HepG2 (cell line): ENCODE data around the gene JDP2. TPM values are rescaled to one million over a fixed set of nuclear protein-coding genes. Genes with fewer than 3 reads are reported as not detected.

Experiments used
- HCFC1 ChIP-seq: fragments of 150-350 bp; IDR thresholded peaks from 2 replicates; pipeline ENCODE4 v1.6.1; 2014; ENCODE audit warnings: low read depth, low read length
- JUNB ChIP-seq: sonication (generic); formaldehyde crosslinking; IDR thresholded peaks from 2 replicates; pipeline ENCODE4 v1.8.0; 2022; ENCODE audit warnings: missing genetic modification reagents, mild to moderate bottlenecking, borderline replicate concordance
- MAFF ChIP-seq: IDR thresholded peaks from 2 replicates; pipeline ENCODE4 v1.6.1; 2011; ENCODE audit warnings: low read depth, low read length, improper control_type of control experiment
- PAX8 ChIP-seq: sonication (generic); formaldehyde crosslinking; IDR thresholded peaks from 2 replicates; pipeline ENCODE4 v1.8.0; 2022; ENCODE audit warnings: mild to moderate bottlenecking, missing genetic modification reagents, borderline replicate concordance
- PHB2 ChIP-seq: fragments of 450-650 bp; IDR thresholded peaks from 2 replicates; pipeline ENCODE4 v1.6.1; 2018; ENCODE audit not compliant: partially characterized antibody
- SNRNP70 ChIP-seq: fragments of 200-400 bp; formaldehyde crosslinking; IDR thresholded peaks from 2 replicates; pipeline ENCODE4 v1.6.1; 2017; ENCODE audit warnings: mild to moderate bottlenecking, low read depth, low read length, moderate library complexity
- U2AF1 ChIP-seq: fragments of 200-400 bp; formaldehyde crosslinking; optimal IDR thresholded peaks from 2 replicates; pipeline ENCODE3; 2017; ENCODE audit warnings: mild to moderate bottlenecking, low read depth, low read length
- ZFP82 ChIP-seq: sonication (generic); formaldehyde crosslinking; IDR thresholded peaks from 2 replicates; pipeline ENCODE4 v1.5.1; 2020; ENCODE audit warnings: mild to moderate bottlenecking, missing genetic modification reagents, borderline replicate concordance
- ZNF205 ChIP-seq: IDR thresholded peaks from 2 replicates; pipeline ENCODE4 v1.6.1; 2018; ENCODE audit warnings: missing biosample characterization, missing genetic modification reagents
- ZNF331 ChIP-seq: sonication (generic); formaldehyde crosslinking; IDR thresholded peaks from 2 replicates; pipeline ENCODE4 v1.4.0; 2020; ENCODE audit warnings: missing genetic modification reagents
- polyA plus RNA-seq, 8 experiments: library from polyadenylated mRNA; depleted of rRNA in 3 of 8; stranded (reverse) in 7 of 8; unstranded in 1 of 8; fragments of >200 nt; fragmentation: Illumina TruSeq in 4 of 8; extraction: Trizol in 4 of 8; gene quantifications; 2 replicates each; pipeline versions ENCODE4 v1.2.1 to v1.2.3, GENCODE V29; 2011 to 2016; ENCODE audit warnings: low read depth in 4 of 8, missing spikeins in 1 of 8, mixed read lengths in 1 of 8; ENCODE audit not compliant: insufficient read depth in 1 of 8
- total RNA-seq, 5 experiments: library from RNA; depleted of rRNA; stranded (reverse); fragments of >200 nt; fragmentation: Illumina TruSeq; extraction: Trizol; gene quantifications; 2 replicates each; pipeline ENCODE4 v1.2.3, GENCODE V29; 2016; ENCODE audit warnings: low read depth in 1 of 5
- TF ChIP-seq, protein P1 (sequence below): sonication (generic); formaldehyde crosslinking; IDR thresholded peaks from 2 replicates; pipeline ENCODE4 v1.4.0; 2020; ENCODE audit warnings: missing genetic modification reagents, borderline replicate concordance
- TF ChIP-seq, protein P2 (sequence below): sonication (generic); formaldehyde crosslinking; IDR thresholded peaks from 2 replicates; pipeline ENCODE4 v1.8.0; 2023; ENCODE audit warnings: mild to moderate bottlenecking, missing genetic modification reagents
- TF ChIP-seq, protein P3 (sequence below): sonication (generic); formaldehyde crosslinking; IDR thresholded peaks from 2 replicates; pipeline ENCODE4 v1.5.0; 2020; ENCODE audit warnings: mild to moderate bottlenecking, low read depth, missing genetic modification reagents, borderline replicate concordance
- TF ChIP-seq, protein P4 (sequence below): sonication (generic); formaldehyde crosslinking; IDR thresholded peaks from 2 replicates; pipeline ENCODE4 v1.4.0; 2020; ENCODE audit warnings: mild to moderate bottlenecking, missing genetic modification reagents, borderline replicate concordance
- TF ChIP-seq, protein P5 (sequence below): sonication (generic); formaldehyde crosslinking; IDR thresholded peaks from 2 replicates; pipeline ENCODE4 v1.9.0; 2022; ENCODE audit warnings: missing genetic modification reagents, mild to moderate bottlenecking, borderline replicate concordance
- TF ChIP-seq, protein P6 (sequence below): sonication (generic); formaldehyde crosslinking; IDR thresholded peaks from 2 replicates; pipeline ENCODE4 v1.8.0; 2022; ENCODE audit warnings: low read depth, missing genetic modification reagents

JDP2 gene
- total and polyA plus RNA-seq, 2 of the 13 experiments (the other 11 are each of a cell fraction or from before 2014, with no cell fraction given), result 8.0 to 8.9 TPM

DNA sequence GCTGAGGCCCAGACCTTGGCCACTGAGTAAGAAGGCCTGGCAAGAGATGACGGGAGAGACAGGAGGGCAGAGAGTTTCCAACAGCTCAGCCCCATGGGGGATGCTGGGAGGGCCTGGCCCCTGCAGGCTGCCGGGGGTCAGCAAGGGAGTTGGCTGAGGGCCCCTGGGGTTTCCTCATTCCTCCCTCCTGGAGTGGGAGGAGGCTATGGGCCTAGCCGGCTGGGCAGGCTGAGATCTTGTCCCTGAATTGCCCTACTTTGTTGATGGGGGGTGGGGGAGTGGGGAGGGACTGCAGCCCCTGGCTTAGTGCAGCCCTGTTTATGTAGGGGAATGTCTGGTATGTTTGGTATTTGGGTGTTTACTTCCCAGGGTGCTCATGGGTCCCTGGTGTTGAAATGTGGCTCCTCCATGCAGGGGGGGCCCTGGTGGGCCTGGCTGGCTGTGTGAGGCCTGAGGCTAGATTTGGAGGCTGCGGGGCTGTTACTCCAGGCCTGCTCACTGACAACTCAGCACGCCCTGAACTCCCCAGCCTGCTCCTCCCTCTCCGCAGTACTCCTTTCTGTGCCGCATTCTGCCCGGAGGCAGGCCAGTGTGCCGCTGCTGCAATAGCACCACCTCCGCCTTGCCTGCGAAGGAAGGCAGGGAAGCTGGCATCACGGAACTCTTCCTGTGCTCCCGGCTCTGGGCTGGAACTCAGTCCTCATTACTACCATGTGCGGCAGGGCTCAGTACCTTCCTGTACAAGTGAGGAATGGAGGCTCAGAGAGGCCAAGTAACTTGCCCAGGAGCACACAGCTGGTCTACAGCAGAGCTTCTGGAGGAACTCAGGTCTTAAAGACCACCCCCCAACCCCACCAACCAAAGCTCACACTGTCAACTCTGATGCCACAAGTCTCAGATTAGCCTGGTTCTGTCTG, 25.3 kb downstream of the JDP2 start (continued):
- TF ChIP-seq HCFC1 (no peak), ZNF331 (peak; percentile 29; the same call in 1 of the 2 replicates), ZNF205 (CRISPR knock-in tag) (no peak), PAX8 (no peak), JUNB (CRISPR knock-in tag) (no peak), PHB2 (no peak), U2AF1 (no peak), MAFF (no peak), SNRNP70 (no peak), ZFP82 (CRISPR knock-in tag) (no peak)
- TF ChIP-seq, protein P1, sequence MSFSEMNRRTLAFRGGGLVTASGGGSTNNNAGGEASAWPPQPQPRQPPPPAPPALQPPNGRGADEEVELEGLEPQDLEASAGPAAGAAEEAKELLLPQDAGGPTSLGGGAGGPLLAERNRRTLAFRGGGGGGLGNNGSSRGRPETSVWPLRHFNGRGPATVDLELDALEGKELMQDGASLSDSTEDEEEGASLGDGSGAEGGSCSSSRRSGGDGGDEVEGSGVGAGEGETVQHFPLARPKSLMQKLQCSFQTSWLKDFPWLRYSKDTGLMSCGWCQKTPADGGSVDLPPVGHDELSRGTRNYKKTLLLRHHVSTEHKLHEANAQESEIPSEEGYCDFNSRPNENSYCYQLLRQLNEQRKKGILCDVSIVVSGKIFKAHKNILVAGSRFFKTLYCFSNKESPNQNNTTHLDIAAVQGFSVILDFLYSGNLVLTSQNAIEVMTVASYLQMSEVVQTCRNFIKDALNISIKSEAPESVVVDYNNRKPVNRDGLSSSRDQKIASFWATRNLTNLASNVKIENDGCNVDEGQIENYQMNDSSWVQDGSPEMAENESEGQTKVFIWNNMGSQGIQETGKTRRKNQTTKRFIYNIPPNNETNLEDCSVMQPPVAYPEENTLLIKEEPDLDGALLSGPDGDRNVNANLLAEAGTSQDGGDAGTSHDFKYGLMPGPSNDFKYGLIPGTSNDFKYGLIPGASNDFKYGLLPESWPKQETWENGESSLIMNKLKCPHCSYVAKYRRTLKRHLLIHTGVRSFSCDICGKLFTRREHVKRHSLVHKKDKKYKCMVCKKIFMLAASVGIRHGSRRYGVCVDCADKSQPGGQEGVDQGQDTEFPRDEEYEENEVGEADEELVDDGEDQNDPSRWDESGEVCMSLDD (CRISPR knock-in tag), result no peak
- TF ChIP-seq, protein P2, sequence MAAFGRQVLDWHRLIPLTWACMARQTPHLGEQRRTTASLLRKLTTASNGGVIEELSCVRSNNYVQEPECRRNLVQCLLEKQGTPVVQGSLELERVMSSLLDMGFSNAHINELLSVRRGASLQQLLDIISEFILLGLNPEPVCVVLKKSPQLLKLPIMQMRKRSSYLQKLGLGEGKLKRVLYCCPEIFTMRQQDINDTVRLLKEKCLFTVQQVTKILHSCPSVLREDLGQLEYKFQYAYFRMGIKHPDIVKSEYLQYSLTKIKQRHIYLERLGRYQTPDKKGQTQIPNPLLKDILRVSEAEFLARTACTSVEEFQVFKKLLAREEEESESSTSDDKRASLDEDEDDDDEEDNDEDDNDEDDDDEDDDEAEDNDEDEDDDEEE (CRISPR knock-in tag), result no peak
- TF ChIP-seq, protein P3, sequence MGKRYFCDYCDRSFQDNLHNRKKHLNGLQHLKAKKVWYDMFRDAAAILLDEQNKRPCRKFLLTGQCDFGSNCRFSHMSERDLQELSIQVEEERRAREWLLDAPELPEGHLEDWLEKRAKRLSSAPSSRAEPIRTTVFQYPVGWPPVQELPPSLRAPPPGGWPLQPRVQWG (CRISPR knock-in tag), result no peak
- TF ChIP-seq, protein P4, sequence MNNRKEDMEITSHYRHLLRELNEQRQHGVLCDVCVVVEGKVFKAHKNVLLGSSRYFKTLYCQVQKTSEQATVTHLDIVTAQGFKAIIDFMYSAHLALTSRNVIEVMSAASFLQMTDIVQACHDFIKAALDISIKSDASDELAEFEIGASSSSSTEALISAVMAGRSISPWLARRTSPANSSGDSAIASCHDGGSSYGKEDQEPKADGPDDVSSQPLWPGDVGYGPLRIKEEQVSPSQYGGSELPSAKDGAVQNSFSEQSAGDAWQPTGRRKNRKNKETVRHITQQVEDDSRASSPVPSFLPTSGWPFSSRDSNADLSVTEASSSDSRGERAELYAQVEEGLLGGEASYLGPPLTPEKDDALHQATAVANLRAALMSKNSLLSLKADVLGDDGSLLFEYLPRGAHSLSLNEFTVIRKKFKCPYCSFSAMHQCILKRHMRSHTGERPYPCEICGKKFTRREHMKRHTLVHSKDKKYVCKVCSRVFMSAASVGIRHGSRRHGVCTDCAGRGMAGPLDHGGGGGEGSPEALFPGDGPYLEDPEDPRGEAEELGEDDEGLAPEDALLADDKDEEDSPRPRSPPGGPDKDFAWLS, result no peak
- TF ChIP-seq, protein P5, sequence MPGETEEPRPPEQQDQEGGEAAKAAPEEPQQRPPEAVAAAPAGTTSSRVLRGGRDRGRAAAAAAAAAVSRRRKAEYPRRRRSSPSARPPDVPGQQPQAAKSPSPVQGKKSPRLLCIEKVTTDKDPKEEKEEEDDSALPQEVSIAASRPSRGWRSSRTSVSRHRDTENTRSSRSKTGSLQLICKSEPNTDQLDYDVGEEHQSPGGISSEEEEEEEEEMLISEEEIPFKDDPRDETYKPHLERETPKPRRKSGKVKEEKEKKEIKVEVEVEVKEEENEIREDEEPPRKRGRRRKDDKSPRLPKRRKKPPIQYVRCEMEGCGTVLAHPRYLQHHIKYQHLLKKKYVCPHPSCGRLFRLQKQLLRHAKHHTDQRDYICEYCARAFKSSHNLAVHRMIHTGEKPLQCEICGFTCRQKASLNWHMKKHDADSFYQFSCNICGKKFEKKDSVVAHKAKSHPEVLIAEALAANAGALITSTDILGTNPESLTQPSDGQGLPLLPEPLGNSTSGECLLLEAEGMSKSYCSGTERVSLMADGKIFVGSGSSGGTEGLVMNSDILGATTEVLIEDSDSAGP (CRISPR knock-in tag), result peak; percentile 53; the same call in 1 of the 2 replicates
- TF ChIP-seq, protein P6, sequence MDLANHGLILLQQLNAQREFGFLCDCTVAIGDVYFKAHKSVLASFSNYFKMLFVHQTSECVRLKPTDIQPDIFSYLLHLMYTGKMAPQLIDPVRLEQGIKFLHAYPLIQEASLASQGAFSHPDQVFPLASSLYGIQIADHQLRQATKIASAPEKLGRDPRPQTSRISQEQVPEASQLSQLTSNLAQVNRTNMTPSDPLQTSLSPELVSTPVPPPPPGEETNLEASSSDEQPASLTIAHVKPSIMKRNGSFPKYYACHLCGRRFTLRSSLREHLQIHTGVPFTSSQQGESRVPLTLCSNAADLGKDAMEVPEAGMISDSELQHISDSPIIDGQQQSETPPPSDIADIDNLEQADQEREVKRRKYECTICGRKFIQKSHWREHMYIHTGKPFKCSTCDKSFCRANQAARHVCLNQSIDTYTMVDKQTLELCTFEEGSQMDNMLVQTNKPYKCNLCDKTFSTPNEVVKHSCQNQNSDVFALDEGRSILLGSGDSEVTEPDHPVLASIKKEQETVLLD (CRISPR knock-in tag), result no peak
